ENCODE measurements around the gene FYB2. TPM values are rescaled to one million over a fixed set of nuclear protein-coding genes. Genes with fewer than 3 reads are reported as not detected.

Gene FYB2, protein sequence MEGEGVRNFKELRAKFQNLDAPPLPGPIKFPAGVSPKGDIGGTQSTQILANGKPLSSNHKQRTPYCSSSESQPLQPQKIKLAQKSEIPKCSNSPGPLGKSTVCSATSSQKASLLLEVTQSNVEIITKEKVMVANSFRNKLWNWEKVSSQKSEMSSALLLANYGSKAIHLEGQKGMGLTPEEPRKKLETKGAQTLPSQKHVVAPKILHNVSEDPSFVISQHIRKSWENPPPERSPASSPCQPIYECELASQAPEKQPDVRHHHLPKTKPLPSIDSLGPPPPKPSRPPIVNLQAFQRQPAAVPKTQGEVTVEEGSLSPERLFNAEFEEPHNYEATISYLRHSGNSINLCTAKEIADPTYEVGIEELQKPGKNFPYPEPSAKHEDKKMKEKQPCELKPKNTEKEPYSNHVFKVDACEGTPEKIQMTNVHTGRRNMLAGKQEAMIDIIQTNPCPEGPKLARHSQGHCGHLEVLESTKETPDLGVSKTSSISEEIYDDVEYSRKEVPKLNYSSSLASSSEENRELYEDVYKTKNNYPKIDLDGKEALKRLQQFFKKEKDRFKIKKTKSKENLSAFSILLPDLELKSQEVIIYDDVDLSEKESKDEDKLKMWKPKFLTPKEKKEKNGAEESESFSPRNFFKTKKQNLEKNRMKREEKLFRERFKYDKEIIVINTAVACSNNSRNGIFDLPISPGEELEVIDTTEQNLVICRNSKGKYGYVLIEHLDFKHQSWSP
- total RNA-seq: not detected in 2 replicates

DNA sequence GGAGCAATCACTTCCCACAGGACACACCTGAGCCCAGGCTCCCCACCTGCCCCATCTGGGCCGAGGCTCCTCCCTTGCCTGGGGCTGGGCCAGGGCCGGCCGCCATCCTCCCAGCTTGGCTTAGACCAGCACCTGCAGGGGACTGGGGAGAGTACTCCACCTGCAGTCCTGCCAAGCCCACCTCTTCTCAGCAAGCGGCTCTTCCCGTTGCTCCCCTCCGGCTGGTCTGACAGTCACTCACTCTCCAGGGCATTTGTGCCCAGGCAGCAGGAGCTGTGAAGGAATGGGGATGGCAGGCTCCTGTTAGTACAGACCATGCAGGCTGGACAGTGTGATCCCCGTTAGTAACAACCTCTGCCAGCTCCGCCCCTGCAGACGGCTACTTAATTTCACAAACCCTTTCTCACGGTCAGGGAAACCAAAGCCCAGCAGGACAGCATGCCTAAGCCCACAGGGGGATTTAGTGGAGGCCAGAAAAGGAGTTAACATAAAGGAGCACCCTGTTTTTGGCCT is at the start of gene FYB2:
Gene FYB2 (minus strand): TSS at position 18 of the 513 bp plus-strand sequence. CDS start 114 bp downstream, outside the sequence.

GRCh38 chr1:56854521-56855099 is 35.4 kb upstream of the FYB2 start, which contains the start of gene C8A:
C8A (plus strand) TSS chr1:56854797; CDS start chr1:56854902, 105 bp downstream.

Other genes starting within 250 kb of the FYB2 start
- 14.0 and 23.4 TPM in 2 replicates for gene PLPP3, start 239.8 kb downstream of the FYB2 start, total RNA-seq
- 2.3 and 3.8 TPM in 2 replicates for gene PRKAA2, start 174.1 kb downstream of the FYB2 start, total RNA-seq
- gene C8A, start 35.4 kb upstream of the FYB2 start, total RNA-seq: not detected in 2 replicates
- not detected in 2 replicates for gene C8B, start 146.6 kb upstream of the FYB2 start, total RNA-seq